NCI-H1105 (cell line): ENCODE data around the gene GTF3A.
"Not testable (repeated sequence)": the region's sequence is repeated elsewhere in the genome, so short reads cannot be mapped to it uniquely, and the experiment has no call there.

ENCODE experiments used
- DNase-seq: peaks from one replicate; lab custom pipeline; 2025; lab: John Stamatoyannopoulos, UW

The GTF3A gene

DNA sequence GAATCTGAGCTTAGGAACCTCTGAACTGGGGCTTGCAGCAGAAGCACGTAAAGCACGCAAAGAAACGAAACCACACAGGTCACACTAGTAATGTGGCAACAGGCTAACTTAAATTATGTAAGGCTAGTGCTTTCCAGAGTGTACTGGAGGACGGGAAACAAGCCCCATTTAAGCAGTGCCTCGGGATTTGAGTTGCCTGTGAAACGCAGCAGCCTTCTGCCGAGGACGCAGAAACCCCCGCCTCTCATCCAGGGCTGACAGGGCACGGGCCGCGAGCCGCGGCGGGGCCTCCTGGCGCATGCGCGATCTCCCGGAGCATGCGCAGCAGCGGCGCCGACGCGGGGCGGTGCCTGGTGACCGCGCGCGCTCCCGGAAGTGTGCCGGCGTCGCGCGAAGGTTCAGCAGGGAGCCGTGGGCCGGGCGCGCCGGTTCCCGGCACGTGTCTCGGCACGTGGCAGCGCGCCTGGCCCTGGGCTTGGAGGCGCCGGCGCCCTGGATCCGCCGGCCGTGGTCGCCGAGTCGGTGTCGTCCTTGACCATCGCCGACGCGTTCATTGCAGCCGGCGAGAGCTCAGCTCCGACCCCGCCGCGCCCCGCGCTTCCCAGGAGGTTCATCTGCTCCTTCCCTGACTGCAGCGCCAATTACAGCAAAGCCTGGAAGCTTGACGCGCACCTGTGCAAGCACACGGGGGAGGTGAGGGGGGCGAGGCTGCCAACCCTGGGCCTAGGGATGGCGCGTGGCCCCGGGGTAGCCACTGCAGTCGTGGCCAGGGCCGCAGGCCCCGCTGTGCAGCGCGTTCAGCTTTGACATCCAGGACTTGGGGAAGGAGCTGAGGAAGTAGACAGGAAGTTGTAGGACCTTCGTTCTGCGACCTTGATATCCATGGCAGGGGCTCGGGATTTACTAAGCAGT, at the start of gene GTF3A:
Gene GTF3A (plus strand): TSS at position 374 of the 912 bp plus-strand sequence.
- DNase-seq: peak; percentile 58

DNA sequence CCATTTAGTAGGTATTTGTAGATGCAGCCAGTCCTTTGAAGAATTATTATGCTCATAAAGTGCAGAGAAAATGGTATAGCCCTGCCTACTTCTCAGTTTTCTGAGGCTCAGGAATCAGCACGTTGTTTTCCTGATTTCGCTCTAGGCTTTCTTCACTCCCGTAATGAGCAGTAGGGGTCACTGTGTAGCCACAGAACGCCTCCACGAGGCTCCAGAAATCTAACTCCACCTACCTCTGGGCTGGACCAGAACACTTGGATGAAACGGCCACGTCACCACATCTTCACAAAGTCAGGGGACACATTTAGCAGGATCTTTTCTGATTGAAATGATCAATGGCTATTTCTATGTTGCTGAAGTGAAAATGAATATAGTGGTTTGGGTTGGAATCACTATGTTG, 49.8 kb upstream of the GTF3A start:
- peak; percentile 20 for DNase-seq

DNA sequence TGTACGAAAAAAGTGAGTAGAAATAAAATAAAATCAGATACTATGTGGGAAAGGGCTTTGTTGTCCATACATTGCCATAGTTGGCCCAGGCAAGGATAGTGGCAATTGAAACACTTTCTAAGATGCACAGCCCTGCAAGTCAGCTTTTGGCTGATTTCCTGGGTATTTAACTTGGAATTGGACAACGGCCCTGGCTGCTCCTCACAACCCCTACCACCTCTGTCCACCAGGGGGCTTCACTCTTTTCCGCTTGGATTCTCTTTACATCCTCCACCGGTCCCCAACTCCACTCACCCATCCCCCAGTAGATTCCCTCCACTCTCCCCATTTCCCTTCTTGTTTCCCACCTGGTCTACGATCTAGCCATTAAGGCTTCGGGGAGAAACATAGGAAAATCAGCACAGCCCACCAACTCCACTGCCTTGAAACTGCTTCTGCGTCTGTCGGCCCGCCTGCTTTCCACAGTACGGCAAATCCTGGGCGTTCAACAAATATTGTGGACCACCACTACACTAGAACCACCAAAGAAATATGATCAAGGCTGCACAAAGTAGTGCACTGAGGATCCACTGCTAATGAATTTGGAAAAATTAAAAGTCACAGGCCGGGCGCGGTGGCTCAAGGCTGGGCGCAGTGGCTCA, 48.6 kb upstream of the GTF3A start:
- peak; percentile 5 for DNase-seq

DNA sequence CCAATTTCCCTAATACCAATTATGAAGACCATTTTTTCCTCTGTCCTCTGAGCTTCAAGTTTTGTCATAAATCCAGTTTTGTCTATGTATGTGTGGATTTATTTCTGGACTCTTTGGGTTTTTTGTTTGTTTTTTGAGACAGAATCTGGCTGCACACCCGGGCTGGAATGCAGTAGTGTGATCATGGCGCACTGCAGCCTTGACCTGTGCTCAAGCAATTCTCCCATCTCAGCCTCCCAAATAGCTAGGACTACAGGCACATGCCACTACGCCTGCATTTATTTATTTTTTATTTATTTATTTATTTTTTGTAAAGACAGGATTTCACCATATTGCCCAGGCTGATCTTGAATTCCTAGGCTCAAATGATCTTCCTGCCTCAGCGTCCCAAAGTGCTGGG, 45.3 kb upstream of the GTF3A start:
- DNase-seq: no peak

DNA sequence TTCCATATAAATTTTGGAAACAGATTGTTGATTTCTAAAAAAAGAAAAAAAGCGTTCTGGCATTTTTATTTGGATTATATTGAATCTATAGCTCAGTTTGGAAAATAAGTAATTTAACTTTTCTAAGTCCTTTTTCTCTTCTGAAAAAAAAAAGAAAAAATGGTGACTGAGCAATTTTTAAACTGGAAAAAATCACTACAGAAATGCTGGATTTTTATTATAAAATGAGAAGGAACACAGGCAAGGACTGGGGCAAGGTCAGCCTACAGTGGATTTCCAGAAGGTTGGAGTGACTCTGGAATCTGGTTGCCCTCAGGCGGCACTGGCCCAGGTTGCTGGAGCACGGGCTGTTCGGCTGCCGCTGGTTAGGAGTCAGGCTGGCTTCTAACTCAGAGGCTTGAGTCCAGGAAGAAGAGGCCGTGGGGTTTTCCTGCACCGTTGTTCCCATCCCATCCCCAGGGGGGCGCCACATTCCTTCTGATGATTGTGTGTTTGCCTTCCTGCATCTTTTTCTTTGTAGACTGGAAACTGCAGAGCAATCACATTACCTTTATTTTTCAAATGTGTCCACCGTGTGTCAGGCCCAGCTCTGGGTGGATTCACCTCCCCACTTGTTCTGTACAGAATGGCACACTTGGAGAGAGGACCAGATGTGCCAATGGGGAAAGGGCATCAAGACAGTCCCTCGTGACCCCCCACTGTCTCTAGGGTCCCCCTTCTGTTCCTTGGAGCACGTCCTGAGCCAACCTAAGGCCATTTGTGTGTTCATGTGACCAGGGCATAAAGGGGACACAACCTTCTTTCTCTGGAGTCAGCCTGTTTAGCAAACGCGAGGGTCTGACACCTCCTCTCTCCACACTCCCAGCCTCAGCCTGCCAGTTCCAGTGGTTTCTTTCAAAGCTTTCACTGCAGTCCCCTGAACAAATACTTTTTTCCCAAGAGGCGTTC, 44.5 kb upstream of the GTF3A start:
- DNase-seq: peak; percentile 16

DNA sequence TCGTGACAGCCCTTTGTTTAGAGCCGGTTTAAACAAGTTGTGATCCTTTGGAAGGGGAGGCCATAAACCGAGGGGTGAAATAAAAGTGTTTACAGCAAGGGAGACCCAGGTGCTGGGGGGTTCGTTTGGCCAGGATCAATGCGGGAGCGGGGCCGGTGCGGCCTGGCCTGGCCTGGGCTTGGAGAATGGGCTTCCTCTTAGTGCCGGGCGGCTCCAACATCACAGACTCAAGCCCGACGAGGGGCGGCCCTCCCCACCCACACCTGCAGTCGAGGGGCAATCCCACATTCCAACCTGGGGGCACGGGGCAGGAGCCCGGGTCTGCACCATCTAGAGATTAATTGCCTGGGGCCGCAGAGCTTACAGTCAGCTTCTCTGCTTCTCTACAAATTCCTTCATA, 42.8 kb upstream of the GTF3A start:
- no peak for DNase-seq

DNA sequence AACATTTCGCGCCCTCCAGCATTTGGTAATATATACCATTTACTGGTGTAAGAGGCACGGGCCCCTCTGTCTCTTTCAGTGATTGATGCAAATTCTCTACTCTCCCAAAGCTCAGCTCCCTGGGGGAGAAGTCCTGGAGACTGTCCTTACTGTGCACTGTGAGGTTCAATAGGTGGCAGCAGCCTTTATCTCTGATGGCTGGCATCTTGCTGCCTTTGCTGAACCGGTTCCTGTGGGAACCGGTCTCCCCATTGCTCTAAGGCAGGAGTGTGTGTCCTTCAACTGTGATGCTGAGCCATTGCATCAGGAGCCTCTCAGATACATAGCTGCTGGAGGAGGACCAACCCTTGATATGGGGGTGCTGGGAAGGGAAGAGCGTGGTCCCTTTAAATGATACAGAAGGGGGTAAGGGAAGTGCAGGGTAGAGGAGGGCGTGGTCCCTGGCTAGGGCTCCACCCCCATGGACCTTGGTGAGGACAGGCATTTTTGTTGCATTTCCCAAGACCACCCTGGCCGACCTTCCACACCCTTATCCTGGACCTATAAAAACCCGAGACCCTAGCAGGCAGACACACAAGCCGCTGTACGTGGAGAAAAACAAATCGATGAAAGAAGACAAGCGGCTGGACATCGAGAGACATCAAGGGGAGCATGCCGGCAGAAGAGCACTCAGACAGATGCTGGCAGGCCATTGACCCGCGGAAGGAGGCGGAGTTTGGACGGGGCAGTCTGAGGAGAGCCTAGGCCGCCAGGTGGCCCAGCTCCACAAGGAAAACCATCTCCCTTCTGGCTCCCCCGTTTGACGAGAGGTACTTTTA, 41.1 kb upstream of the GTF3A start:
- DNase-seq: no peak

DNA sequence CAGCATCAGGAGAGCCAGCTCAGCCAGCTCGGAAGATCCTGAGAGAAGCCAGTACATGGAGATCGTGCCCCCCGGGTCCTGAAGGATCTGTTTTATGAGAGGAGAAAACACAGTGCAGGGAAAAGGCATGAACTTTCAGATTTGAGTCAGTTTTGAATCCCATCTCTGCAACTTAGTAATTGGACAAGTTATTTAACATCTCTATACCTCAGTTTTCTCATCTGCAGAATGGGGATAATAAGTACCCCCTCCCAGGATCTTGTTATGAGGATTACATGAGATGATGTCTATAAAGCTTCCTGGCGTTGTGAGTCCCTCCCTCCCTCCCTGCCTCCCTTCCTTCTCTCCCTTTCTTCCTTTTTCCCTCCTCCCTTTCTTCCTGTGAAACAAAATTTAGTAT, 40.1 kb upstream of the GTF3A start:
- no peak for DNase-seq

DNA sequence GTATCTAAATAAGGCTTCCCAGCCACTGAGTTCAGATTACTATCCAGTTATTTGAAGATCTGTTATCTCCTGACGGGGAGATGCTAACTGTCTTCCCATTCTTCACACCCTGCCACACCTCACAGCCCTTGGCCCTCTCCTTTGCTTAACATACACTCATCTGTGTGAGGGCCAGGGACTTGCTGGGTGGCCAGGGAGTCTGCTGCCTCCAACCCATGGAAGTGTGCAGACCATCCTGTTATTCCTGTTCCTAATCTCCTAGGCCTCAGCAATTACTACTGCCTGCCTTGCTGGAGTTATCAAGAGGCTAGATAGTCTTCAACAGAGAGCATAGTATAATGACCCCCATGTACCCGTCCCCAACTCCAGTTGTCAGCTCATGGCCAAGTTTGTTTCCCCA, 36.2 kb upstream of the GTF3A start:
- no peak for DNase-seq

DNA sequence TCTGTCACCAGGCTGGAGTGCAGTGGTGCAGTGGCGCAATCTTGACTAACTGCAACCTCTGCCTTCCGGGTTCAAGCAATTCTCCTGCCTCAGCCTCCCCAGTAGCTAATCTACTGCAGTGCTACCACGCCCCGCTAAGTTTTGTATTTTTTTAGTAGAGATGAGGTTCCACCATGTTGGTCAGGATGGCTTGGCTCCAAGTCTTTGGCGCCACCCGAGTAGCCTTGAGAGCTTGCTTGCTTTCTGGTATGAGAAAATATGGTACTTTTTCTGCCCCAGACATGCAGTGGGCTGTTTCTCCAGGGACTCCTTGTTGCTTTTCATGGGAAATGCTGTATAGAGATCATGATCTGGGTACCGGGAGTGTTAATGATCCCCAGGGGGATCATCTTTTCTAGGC, 34.5 kb upstream of the GTF3A start:
- DNase-seq: no peak

DNA sequence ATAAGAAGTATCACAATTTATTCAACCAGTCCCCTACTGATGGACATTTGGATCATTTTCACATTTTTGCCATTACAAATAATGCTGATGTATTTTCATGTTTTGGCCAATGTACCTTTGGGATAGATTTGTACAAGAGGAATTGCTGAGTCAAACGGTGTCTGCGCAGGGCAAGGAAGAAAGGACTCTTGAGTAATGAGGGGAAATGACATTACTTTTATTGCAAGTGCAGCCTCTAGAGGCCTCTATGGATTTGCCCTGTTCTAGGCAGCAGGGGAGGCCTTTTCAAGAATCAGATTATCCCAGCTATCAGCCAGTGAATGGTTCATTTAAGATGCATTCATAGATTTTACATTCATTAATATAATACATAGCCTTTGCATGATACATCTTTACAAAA, 32.9 kb upstream of the GTF3A start:
- no peak for DNase-seq

DNA sequence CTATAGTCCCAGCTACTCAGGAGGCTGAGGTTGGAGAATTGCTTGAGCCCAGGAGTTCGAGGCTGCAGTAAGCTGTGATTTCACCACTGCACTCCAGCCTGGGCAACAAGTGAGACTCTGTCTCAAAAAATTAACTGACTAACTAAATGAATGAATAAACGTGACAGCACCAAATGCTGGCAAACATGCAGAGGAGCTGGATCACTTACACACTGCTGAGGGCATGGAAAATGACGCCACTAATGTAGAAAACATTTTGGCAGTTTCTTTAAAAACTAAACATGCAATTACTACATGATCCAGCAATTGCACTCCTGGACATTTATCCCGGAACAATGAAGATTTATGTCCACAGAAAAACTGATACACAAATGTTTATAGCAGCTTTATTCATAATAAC, 31.3 kb upstream of the GTF3A start:
- no peak for DNase-seq

DNA sequence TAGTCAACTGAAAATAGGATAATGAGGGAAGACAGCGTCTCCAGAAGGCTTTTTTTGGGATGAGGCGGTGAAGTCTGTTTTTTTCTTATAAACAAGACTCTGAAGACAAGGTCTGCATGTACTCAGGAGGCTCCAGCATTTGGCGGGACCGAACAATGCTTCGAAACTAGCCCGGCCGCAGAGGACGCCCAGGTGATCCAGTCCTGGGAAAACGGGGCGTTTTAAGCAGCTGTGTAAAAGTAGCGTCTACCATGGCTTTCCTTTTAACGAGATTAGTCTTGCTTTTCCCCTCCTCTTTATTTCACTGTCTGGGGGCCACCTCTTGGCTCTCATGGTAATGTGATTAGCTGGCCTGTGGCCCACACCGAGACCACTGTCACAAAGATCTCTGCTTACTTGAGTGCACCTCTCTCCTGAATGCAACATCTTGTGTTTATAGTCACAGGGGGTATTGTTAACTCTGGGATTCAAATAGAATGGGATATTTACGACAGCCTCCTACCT, 29.4 kb upstream of the GTF3A start:
- no peak for DNase-seq

DNA sequence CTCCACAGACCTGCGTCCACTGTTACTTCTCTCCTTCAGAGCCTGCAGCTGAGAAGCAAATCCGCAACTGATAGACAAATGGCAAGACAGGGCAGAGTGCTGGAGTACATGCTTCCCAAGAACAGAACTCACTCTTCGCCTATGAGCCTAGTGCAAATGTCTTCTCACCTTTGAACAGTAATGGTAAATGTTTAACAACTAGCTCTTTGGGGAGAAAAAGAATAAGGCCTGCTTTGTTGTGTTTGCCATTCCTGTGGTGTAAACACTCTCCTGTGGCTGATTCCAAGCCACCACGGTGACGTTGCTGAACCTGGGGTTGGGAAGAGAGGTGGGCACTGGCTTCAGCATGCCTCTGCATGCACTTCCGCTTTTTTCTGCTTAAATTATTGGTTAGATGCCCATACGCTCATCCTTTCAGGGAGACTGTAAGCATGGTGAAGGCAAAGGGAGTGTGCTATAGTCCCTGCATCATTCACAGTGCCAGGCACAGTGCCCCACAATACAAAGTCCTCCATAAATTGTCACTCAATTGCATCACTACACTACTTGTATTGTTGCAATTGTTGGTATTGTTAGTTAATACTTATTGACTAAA, 28.1 kb upstream of the GTF3A start:
- DNase-seq: no peak

DNA sequence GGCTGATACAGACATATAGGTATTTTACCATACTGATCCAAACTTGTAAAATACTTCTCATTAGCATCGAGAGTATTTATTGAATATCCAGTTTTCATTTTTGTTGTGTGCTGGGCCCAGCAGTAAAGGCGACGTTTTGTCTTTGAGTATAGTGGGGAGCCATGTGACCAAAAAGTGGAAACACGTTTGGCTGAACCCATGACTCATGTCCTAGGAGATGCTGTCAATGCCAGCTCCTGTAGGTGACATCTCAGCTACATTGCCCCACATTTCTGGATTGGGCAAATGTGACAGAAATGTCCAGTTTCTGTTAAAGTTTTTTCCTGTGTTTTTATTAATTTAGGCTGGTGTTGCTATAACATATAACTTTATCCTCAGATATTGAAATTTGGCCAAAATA, 26.1 kb upstream of the GTF3A start:
- no peak for DNase-seq

DNA sequence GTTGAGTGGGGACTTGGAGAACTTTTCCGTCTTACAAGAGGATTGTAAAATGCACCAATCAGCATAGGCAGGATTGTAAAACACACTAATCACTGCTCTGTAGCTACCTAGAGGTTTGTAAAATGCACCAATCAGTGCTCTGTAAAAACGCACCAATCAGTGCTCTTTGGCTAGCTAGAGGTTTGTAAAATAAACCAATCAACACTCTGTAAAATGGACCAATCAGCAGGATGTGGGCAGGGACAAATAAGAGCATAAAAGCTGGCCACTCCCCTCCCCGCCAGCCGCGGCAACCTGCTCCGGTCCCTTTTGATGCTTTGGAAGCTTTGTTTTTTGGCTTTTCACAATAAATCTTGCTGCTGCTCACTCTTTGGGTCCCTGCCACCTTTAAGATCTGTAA, 24.0 kb upstream of the GTF3A start:
- not testable (repeated sequence) for DNase-seq

DNA sequence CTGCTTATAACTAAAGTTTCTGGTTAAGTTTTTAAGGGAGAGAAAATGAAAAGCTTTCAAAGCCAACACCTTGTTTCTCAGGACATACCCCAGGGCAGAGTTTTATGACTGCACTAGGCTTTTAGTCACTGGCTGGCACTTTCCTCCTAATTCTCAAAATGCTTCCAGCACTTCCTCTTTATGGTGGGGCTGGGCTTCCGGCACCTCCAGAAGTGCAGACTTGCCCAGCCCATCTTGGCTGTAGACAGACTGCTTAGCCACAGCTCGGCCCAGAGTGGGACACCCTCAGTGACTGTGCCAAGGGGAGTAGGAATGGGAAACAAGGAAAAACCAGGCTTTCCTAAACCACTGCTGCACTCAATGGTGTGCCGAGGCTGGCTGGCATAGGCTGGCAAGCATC, 23.2 kb upstream of the GTF3A start:
- DNase-seq: no peak

DNA sequence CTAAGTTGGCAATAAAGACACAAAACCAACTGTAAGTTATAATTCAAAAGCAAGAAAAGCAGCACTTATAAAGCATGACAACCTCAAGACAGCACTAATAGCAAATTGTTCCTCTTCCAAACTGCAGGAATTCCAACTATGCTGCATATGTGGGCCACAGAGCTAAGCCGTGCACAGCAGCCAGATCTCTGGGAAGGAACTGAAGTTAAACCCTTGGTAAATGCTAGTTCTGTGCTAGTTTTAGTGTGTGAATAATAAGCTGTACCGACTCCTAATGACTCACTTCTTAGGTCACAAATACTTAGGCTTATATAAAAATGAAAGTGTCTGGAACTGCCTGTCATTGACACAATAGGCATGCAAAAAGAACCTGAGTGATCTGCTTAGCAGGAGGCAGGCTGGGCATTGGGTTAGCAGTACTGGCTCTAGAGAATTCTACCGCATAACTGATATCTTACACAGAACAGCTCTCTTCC, 21.2 kb upstream of the GTF3A start:
- DNase-seq: no peak

DNA sequence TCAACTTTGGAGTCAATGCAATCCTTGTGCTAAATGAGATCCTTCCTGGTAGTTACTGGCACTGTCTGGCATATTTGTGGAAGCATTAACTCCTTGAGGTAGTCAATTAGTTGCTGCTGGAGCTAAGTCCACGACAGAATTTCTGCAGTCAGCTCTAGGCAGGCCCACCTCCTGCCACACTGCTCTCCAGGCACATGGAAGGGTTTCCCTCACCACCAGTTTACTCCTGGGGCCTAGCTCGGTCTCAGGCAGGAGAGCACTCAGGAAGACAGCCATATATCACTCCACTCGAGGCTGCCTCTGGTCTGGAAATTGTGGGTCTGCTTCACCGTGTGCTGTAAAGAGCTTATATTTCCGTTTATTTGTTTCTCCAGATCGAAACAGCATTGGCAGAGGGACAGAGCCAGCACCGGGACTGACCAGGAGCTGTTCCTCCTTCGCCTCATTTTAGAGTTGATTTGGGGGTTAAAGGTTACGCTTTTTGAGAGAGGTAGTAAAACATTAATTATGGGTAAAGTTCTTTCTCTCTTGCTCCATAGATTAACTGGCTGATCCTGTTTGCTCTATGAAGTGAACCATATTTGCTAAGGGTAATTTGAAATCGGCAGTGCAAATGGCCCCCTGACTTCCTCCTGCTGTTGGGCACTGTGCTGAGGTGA, 20.6 kb upstream of the GTF3A start:
- no peak for DNase-seq

DNA sequence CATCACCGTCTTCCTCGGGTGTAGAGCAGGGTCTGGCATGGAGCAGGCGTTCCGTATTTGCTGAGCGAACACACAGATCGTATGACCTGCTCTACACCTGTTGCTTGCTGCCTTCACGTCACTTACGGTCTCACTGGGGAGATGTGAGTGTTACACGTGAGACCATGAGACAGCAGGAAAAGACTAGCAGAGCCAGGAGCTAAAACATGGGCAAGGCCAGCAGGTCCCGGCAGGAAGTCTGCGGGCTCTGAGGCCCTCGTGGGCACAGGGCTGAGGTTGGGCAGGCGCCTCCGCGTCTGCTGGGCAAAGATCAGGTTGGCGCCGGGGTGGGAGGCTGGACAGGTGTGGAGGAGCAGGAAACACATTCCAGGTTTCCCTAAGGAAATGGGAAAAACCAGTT, 19.7 kb upstream of the GTF3A start:
- DNase-seq: no peak
